GM19455 (cell line): ENCODE results near the gene PBXIP1.
A peak's percentile ranks its signal among the peaks of the same experiment; 100 is the strongest.

Source experiments
- ATAC-seq: cut with Tn5 transposase; IDR thresholded peaks from one replicate; pipeline ENCODE4 v1.9.1; 2021; ENCODE audit not compliant: unreplicated experiment

Gene PBXIP1, protein sequence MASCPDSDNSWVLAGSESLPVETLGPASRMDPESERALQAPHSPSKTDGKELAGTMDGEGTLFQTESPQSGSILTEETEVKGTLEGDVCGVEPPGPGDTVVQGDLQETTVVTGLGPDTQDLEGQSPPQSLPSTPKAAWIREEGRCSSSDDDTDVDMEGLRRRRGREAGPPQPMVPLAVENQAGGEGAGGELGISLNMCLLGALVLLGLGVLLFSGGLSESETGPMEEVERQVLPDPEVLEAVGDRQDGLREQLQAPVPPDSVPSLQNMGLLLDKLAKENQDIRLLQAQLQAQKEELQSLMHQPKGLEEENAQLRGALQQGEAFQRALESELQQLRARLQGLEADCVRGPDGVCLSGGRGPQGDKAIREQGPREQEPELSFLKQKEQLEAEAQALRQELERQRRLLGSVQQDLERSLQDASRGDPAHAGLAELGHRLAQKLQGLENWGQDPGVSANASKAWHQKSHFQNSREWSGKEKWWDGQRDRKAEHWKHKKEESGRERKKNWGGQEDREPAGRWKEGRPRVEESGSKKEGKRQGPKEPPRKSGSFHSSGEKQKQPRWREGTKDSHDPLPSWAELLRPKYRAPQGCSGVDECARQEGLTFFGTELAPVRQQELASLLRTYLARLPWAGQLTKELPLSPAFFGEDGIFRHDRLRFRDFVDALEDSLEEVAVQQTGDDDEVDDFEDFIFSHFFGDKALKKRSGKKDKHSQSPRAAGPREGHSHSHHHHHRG

DNA sequence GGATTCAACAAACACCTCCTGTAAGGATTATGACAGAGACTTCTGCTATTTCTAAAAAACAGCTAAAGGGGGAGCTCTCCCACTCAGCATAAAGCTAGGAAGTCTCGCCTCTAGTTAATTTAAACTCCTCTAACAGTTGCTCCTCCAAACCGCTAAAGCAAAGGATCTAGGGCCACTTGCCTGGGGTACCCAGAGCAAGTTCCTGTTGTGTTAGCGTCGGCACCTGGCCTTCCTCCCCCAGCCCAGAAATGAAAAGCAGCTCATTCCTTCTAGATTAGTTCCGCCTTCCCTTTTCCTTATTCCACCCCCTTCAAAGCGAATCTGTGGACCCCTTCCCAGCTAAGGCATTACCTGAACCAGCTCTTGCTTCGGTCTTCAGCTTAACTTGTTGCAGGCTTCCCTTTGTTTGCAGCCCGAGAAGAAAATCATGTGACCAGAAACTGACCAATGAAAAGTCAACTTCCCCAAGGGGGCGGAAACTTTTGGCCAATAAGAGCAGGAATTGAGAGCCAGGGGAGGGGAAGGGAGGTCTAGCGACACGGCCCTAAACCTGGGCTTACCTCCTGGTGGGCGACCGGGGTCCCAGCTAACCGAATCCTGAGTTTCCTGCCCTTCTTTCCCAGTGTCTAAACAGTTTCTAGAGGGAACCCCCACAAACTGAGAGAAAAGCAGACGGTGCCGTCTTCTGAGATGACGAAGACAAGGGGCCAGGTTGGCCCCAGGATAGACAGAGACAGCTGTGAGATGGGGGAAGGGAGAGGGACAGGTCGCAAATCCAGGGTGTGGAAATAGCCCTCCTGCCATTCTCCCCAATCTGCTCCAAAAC is at the start of gene PBXIP1:
TSS of gene PBXIP1 (minus strand) at position 382 of the 826 bp plus-strand sequence. CDS start 2,378 bp downstream, outside the sequence.
- ATAC-seq: peak; percentile 70

DNA sequence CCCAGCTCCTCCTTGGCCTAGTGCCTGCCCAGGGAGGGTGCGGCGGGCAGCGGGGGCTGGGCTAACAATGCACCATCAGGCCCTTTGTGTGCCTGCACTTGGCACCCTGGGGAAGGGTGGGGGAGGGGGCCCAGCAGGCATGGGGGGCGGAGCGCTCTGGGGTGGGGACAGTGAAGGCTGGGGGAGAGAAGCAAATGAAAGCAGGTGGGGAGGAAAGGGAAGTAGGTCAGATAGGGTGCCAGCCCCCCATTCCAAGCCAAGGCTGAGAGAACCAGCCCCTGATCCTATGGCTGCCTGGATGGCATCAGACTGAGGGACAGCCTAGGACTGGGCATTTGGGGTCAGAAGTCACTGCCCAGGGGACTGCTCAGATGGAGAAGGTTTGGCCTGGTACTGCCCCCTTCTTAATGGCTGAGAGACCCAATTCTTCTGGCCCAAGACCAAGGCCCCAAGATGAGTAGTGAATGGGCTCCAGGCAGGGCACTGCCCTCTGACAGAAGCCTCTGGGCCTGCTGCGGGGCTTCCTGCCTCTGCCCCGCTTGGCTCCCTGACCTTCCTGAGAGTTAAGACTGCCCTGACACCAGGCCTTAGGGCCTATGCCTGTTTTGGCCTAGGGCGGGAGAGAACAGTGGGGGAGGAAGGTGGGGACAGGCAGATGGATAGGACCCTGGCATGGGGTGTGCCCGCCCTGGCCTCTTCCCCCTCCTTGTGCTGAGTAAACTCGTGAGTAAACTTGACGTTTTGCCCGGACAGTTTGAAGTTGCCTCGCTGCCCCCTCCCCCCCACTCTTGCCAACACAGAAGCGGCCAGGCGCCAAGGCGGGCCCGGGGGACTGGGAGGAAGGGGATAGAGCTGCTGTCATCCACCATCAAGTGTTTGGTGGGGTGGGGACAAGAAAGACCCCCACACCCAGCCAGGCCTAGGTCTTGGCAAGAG is 49.4 kb upstream of the PBXIP1 start:
- no peak for ATAC-seq

DNA sequence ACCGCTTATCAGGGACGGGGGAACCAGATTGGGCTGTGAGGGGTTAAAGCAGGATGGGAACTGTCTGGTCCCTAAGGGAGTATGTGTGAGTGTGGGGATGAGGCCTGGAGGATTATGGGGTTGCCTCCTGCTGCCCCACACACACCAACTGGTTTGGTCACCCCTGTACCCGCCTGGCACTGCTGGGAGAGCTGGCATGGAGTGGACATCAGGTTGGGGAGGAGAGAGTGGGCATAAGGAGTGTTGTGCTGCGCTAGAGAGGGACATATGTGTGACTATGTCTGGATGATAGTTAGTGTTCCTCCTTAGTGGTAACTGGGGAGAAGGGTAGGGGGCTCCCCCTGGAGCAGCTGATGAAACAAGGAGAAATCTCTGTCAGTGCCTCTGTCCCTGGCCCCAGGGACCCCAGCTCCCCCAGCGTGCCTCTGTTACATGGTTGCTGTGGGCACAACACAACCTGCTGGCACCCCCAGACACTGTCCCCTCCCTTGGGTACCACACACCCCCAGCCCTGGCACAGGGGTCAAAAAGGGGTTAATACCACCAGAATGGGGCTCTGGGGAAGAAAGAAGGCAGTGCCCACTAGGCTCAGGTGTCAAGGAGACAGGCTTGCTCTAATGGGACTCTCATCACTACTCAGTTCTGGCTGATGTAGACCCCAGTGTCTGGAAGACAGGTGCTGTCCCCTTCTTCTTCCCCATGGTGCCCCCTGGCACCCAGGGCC is 48.6 kb upstream of the PBXIP1 start:
- ATAC-seq: no peak

DNA sequence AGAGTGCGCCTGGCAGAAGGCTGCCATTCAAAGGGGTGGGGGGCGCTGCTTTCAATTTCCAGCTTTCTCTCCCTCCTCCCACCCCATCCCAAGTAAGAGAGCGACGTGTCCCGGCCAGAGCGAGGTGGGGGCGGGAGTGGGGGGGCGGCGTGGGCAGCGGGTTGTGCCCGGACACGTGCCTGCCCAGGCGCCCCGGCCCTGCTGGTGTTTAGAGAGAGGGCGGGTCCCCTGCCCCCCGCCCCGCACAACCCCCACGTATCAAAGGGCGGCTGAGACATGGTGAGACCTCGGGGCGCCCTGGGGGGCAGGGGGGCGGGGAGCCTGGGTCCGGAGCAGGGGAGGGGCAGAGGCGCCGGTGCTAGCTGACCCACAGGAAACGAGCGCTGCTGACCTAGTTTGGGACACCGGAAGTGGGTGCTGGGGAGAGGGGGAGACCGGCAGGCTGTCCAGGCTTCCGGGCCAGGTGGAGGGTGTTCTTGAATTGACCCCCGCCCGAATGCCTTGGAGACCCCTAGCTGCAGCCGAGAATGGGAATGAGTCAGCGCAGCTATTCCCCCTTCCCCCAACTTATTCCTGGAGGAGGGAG is 48.0 kb upstream of the PBXIP1 start:
- ATAC-seq: no peak

DNA sequence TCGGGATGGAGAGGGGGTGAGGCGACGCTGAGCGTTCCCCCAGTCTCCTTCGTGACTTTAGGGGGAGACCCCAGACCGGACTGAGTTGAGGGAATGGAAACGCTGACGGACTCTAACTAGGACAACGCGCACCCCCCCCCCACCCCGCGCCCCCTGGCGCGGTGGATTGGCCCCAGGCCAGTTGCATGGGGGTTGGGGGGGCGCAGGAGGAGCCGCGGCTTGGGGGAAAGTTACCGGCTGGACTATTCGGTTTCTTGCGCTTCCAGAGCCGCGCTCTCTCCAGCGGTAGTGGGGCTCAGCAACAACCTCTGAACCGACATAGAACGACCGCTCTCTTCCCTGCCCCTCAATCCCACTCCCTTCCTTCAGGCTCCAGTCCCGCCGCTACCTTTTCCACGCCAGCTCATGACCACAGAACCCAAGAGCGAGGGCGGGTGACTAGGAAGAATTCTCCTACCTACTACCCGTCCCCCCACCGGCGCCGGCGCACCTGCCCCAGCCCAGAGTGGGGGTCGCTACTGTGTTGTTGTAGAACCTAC is 47.4 kb upstream of the PBXIP1 start:
- ATAC-seq: no peak

DNA sequence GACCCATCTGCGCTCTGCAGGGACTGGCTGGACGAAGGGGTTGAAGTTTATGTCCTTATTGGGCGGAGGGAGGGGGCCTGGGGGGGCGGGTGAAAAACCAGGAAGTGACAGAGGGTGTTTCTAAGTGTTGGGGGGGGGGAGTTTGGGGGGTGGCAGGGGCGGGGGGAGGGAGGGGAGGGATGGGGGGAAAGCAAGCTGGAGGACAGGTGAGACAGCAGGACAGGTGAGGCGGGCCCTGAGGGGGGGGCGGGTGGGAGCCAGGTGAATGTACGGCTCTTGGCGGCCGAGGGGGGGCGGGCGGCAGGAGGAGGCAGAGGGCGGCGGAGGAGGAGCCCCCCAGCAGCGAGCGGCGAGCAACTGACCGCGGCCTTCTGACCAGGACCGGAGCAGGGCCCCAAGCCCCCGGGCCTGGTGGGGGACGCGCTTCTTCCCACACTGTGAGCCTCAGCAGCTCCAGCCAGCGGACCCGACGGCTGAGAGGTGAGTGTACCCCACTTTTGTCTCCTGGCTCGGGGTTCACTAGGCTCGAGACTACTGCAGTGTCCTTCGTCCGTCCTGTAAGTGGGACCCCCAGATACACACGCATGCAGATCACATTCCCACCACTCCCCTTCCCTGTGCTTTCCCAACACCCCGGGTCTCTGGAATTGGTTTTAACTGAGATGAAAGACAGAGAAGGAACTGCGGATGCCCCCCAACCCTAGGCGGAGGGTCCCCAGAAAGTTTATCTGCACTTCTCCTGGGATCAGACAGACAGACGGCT is 46.7 kb upstream of the PBXIP1 start, which contains the start of gene ZBTB7B:
TSS of gene ZBTB7B (plus strand) at position 339 of the 763 bp plus-strand sequence. CDS start 11,859 bp downstream, outside the sequence.
- ATAC-seq: no peak

DNA sequence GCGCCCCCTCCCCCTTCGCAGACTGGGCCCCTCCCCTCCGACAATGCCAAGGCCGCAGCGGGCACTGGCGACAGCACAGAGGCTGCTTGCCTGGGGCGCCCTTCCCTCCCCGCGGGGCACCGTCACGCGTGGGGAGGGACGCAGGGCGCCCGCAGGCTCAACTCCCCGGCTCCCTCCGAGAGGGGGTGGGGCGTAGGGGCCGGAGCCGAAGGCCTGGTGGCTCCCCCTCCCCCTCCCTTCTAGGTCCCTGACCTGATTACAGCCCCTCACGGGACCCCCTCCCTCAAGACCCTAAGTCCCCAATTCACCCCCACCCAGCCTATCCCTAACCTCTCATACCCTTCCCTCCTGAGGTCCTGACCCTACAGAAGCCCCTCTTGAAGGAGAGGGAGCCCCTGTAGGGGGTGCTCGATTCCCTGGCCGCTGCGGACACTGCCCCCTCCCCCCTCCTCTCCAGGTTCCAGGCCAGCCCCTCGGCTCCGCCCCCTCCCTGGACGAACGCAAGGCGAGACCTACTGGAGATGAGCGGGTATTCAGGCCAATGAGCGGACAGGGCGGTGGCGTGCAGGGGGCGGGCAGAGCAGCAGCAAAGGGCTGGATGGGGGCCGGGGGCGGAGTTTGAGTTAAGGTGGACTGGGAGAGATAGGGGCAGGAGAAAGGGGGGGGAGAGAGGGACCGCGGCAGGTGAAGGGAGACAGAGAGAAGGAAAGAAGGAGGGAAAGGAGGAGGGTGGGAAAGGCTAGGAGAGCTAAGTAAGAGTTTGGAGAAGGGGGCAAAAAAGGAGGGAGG is 46.0 kb upstream of the PBXIP1 start:
- ATAC-seq: peak; percentile 49

DNA sequence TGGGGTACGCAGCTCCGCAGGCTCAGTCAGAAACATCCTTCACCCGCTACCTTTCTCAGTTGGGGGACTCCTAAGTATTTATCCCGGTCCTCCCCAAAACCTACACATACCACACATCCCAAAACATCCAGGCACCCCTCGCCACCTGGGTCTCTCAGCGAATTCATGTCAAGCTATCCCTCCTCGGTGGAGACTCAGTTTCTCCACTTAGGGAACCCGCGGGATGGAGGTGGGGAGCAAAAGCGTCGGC is 45.5 kb upstream of the PBXIP1 start:
- no peak for ATAC-seq

DNA sequence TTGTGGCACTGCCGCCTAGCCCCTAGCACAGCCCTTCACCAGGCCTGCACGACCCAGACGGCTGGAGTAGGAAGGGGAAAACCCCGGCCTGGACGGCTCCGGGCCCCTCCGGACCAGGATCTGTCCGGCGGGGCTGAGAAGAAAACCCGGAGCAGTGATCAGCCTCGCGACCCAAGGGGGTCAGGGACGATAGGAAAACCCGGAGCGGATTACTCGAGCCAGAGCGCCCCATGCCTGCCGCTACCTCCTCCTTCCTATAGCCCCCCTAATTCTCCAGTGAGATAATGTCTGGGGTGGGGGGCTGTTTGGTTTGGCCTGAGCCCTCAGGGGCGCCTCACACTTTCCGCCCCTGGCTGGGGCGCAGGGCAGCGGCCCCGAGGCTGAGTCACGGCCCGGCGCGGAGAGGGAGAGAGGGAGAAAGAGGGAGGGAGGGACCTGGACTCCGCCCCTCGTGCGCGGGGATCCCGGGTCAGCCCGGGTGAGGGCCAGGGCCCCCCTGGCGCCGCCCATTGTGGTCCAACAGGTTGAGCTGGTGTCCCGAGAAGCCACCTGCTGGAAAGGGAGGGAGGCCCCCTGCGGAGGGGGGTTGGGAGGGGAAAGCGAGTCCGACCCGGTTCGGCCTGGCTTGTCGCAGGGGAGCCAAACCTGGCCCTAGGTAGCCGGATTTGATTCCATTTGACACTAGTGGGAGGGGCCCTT is 45.0 kb upstream of the PBXIP1 start:
- ATAC-seq: peak; percentile 45

DNA sequence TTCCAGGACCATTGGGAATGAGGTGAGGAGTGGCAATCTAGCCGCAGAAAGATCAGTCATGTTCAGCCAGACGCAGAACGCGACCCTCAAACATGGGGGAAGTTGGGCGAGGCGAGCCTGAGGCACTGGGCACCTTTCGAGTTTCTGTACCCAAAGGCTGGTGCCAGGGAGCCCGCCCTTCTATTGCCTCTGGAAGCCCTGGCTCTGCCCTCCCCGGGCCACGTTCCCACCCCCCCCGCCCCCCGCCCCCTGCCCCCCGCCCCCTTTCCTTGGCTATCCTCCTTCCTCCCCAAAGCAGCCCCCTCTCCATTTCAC is 44.5 kb upstream of the PBXIP1 start:
- no peak for ATAC-seq

DNA sequence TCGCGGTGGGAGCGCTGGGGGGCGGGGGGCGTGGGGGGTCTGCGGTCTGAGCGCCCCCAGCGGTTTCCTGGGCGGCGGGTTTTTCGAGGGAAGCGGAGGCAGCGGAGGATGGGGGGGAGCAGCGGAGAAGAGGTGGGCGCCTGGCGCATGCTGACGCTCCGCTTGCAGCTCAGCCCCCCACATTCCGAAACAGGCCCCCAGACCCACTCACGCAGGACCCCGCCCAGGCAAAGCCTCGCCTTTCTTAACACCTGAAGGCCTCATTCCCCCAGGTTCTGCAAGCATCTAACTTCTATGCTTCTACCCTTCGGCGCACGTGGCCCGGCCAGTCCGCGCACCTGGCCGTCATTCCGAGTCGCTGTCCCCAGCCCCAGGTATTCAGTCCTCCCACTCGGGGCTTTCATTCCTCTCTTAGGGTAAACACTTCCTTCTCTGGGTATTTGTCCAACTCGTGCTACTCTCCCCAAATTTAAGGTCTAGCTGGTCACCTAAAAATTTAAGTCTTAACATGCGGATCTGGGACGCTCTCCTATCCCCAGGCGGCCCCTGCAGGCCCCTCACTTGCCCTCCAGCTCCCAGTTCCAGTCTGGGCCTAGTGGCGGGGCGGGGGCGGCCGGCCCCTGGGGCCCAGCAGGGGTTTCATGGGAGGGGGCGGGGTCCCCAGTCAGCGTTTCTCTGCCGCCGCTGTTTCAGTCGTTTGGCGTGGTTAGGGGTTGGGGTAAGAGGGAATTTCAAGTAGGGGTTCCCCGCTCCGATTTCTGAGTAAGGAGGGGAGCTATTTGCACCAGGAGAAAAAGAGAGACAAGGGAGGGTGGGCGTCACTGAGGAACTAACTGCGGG is 43.9 kb upstream of the PBXIP1 start:
- ATAC-seq: no peak

DNA sequence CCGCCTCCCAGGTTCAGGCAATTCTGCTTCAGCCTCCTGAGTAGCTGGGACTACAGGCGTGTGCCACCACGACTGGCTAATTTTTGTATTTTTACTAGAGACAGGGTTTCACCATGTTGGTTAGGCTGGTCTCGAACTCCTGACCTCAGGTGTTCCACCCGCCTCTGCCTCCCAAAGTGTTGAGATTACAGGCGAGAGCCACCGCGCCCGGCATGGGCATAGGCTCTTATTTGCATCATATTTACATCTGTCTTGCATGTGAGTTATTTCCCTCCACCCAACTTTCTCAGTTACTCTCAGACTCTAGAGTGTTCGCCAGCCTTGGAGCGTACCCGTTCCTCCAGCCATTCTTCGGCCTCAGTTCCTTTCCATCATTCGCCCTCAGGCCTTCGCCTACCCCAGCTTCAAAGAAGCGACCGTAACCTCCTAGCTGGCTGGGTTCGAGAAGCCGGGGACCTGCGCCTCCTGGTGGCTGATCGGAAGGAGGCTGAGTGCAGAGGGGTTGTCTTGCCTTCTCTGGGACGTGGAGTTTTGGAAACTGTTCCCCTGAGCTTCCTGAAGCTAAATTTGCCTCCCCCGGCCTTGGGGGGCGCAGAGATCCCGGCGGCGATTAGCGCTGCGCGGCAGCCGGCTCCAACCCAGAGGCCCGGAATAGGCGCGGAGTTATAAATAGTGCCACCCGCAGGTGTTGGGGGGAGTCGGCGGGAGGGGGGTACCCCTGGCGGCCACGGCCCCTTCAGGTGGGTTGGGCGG is 43.1 kb upstream of the PBXIP1 start:
- no peak for ATAC-seq

DNA sequence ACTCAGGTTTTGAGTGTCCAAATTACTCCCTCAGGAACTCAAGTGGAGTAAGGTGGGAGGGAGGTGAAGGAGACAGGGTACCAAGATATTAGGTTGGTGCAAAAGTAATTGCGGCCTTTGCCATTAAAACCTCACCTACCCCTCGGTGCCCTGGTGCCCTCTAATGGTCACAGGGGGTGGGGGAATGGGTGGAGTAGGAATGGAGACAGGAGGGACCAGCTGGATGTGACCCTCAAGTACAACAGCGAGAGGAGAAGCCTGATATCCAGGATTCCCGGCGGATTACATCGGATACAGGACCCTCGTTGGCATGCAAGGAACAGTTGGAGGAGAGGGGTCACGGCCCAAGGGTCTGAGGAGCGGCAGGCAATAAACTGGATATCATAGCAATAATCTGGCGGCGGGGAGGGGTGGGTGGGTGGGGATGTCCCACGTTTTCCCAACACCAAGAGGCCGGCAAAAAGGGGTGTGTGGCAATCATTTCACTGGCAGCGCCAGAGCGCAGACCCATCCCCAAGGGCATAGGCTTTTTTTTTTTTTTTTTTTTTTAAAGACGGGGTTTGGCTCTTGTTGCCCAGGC is 42.4 kb upstream of the PBXIP1 start:
- no peak for ATAC-seq

DNA sequence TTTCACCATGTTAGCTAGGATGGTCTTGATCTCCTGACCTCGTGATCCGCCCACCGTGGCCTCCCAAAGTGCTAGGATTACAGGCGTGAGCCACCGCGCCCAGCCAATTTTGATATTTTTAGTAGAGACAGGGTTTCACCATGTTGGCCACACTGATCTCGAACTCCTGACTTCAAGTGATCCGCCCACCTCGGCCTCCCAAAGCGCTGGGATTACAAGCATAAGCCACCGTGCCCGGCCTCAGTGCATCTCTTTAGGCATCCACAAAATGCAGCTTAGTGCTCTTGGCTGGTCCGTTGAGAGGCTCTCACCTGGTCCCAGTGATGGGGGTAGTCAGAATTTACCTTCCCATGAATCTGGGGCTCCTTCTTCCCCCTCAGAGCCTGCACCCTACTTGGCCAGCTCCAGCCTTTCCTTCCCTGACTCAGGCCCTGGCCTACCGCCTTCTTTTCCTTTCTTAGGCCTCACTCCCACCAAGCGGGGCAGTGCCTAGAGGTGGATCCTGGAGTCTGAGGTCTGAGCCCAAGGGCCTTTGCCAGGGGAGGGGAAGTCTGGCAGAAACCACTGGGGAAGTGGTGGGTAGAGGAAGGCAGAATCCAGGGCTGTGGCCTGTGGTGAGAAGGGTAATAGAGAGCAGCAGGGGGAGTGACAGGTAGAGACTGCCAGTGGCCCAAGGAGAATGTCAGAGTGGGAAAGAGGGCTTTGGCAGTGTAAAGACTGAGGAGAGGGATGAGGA is 41.2 kb upstream of the PBXIP1 start:
- no peak for ATAC-seq
